Measurements from ENCODE around the gene PLPPR1.

The PLPPR1 gene

DNA sequence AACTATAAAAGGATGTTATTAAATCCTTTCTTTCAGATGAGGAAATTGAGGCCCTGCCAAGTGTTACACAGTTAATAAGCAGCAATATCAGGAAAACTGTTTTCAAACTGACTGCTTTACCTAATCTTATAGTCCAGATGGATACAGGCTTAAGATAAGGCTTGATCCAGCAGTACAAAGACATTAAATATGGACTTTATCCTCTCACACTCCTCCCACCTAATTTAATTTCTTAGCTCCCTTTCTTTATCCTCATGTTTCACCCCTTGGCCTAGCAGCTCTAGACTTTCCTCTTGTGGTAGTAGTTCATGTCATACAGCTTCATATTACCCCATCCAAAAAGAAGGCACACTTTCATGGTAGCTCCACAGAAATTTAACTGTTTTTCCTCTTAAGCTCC, 191.8 kb downstream of the PLPPR1 start:
- H3K9me3 ChIP-seq (replicated peaks; ENCODE audit: insufficient read depth, low read length) = no peaks in the 10 kb centered on the region
- no peaks in the 10 kb centered on the region for H3K36me3 ChIP-seq (replicated peaks; ENCODE audit: insufficient read depth, low read length)
- no peak for TF ChIP-seq EZH2 (optimal IDR thresholded peaks at IDR 0.05; ENCODE audit: low read depth, low read length)
- TF ChIP-seq EZH2phosphoT487 (IDR thresholded peaks at IDR 0.05; ENCODE audit: low read length) = no peak
- TF ChIP-seq, protein P1, sequence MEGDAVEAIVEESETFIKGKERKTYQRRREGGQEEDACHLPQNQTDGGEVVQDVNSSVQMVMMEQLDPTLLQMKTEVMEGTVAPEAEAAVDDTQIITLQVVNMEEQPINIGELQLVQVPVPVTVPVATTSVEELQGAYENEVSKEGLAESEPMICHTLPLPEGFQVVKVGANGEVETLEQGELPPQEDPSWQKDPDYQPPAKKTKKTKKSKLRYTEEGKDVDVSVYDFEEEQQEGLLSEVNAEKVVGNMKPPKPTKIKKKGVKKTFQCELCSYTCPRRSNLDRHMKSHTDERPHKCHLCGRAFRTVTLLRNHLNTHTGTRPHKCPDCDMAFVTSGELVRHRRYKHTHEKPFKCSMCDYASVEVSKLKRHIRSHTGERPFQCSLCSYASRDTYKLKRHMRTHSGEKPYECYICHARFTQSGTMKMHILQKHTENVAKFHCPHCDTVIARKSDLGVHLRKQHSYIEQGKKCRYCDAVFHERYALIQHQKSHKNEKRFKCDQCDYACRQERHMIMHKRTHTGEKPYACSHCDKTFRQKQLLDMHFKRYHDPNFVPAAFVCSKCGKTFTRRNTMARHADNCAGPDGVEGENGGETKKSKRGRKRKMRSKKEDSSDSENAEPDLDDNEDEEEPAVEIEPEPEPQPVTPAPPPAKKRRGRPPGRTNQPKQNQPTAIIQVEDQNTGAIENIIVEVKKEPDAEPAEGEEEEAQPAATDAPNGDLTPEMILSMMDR (IDR thresholded peaks at IDR 0.05; ENCODE audit: low read length) = no peak

DNA sequence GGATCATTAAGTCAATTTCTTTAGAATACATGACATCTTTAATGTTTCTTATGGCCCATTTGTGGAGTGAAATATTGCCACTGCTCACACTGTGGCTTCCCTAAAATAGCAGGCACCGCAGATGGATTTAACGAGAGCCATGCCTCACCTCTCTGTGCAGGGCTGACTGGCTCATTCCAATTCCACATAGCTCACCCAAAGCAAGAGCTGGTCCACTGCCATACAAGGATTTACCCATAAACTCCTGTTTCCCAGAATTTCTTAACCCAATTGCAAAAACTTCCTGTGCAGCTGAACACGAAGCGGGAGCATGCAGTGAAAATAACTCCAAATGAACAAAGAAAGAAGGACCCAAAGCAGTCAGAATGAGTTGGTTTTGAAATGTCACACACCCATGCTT, 196.7 kb downstream of the PLPPR1 start:
- no peak overlapping the region for H3K27ac ChIP-seq (ENCODE audit: low read length)
- no peaks in the 10 kb centered on the region for H3F3A ChIP-seq (ENCODE audit: insufficient read depth, low read length)
- no peak overlapping the region for H3K4me3 ChIP-seq (ENCODE audit: low read length)
- H3K9me3 ChIP-seq (replicated peaks; ENCODE audit: insufficient read depth, low read length) = no peaks in the 10 kb centered on the region
- no peak for DNase-seq
- H3K9me2 ChIP-seq (replicated peaks; ENCODE audit: insufficient read depth, low read length) = no peaks in the 10 kb centered on the region
- TF ChIP-seq EZH2 (optimal IDR thresholded peaks at IDR 0.05; ENCODE audit: low read depth, low read length) (no peak), EZH2phosphoT487 (IDR thresholded peaks at IDR 0.05; ENCODE audit: low read length) (no peak)
- TF ChIP-seq, protein P1 (IDR thresholded peaks at IDR 0.05; ENCODE audit: low read length) = no peak
- H3K79me2 ChIP-seq (ENCODE audit: low read length) = no peaks in the 10 kb centered on the region
- no peaks in the 10 kb centered on the region for H4K20me1 ChIP-seq (ENCODE audit: insufficient read depth, low read length)
- H3K4me1 ChIP-seq (ENCODE audit: low read length) = no peaks in the 10 kb centered on the region
- no peaks in the 10 kb centered on the region for H3K27me3 ChIP-seq (replicated peaks; ENCODE audit: insufficient read depth, low read length)
- H3K4me2 ChIP-seq (ENCODE audit: low read depth, low read length) = no peak overlapping the region
- no peak overlapping the region for H2AFZ ChIP-seq (ENCODE audit: low read length)
- H3K36me3 ChIP-seq (replicated peaks; ENCODE audit: insufficient read depth, low read length) = no peaks in the 10 kb centered on the region
- no peak overlapping the region for H3K9ac ChIP-seq (ENCODE audit: low read length)

More for the DNA sequence above, 191.8 kb downstream of the PLPPR1 start:
- Histone ChIP-seq H3K4me2 (ENCODE audit: low read depth, low read length) (no peak overlapping the region), H3K9me2 (replicated peaks; ENCODE audit: insufficient read depth, low read length) (no peaks in the 10 kb centered on the region), H3K79me2 (ENCODE audit: low read length) (no peaks in the 10 kb centered on the region), H3K9ac (ENCODE audit: low read length) (no peak overlapping the region), H4K20me1 (ENCODE audit: insufficient read depth, low read length) (no peaks in the 10 kb centered on the region), H3K27ac (ENCODE audit: low read length) (no peak overlapping the region), H2AFZ (ENCODE audit: low read length) (no peak overlapping the region), H3K4me3 (ENCODE audit: low read length) (no peak overlapping the region), H3K27me3 (replicated peaks; ENCODE audit: insufficient read depth, low read length) (no peaks in the 10 kb centered on the region), H3K4me1 (ENCODE audit: low read length) (no peaks in the 10 kb centered on the region), H3F3A (ENCODE audit: insufficient read depth, low read length) (no peaks in the 10 kb centered on the region)
- DNase-seq = no peak

DNA sequence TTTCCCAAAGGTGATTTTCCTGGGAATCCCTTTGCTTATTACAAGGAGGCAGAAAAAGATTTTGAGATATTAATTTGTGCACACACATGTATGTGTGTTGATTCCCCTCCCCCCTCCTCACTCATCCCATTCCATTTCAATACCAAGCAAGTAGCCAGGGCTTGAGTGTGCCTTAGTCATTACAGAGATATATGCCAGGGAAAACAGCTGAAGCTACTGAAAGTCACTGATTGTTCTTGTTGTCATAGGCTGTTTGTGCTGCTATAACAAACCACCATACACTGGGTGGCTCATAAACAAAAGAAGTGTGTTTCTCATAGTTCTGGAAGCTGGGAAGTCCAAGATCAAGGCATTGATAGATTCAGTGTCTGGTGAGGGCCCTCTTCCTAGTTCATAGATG, 197.6 kb downstream of the PLPPR1 start:
- Histone ChIP-seq H3K9ac (ENCODE audit: low read length) (no peak overlapping the region), H2AFZ (ENCODE audit: low read length) (no peak overlapping the region), H3K4me1 (ENCODE audit: low read length) (no peaks in the 10 kb centered on the region), H3K9me2 (replicated peaks; ENCODE audit: insufficient read depth, low read length) (no peaks in the 10 kb centered on the region), H4K20me1 (ENCODE audit: insufficient read depth, low read length) (no peaks in the 10 kb centered on the region), H3K4me3 (ENCODE audit: low read length) (no peak overlapping the region), H3F3A (ENCODE audit: insufficient read depth, low read length) (no peaks in the 10 kb centered on the region), H3K9me3 (replicated peaks; ENCODE audit: insufficient read depth, low read length) (no peaks in the 10 kb centered on the region), H3K79me2 (ENCODE audit: low read length) (no peaks in the 10 kb centered on the region), H3K27me3 (replicated peaks; ENCODE audit: insufficient read depth, low read length) (no peaks in the 10 kb centered on the region), H3K27ac (ENCODE audit: low read length) (no peak overlapping the region), H3K36me3 (replicated peaks; ENCODE audit: insufficient read depth, low read length) (no peaks in the 10 kb centered on the region), H3K4me2 (ENCODE audit: low read depth, low read length) (no peak overlapping the region)
- no peak for DNase-seq
- TF ChIP-seq, protein P1 (IDR thresholded peaks at IDR 0.05; ENCODE audit: low read length) = no peak
- TF ChIP-seq EZH2 (optimal IDR thresholded peaks at IDR 0.05; ENCODE audit: low read depth, low read length) (no peak), EZH2phosphoT487 (IDR thresholded peaks at IDR 0.05; ENCODE audit: low read length) (no peak)
